H1 (cell line): ENCODE data around the gene P4HA1. TPM values are rescaled to one million over a fixed set of nuclear protein-coding genes. Genes with fewer than 3 reads are reported as not detected.

ENCODE experiments used
- CTCF ChIA-PET: fragments of 300-600 bp; sonication (Branson Sonifier 250); formaldehyde crosslinking; loops from one replicate; lab custom pipeline; 2021; ENCODE audit not compliant: partially characterized antibody; lab: Charles Lee
- POLR2A ChIA-PET: fragments of 300-600 bp; sonication (Branson Sonifier 250); formaldehyde crosslinking; loops from one replicate; lab custom pipeline; 2021; ENCODE audit warnings: inconsistent platforms; ENCODE audit not compliant: partially characterized antibody; lab: Charles Lee
- DNase-seq, 2 experiments: peaks; one replicate each; pipeline versions ENCODE4 v3.0.0 to v3.0.0-alpha.2; 2010 to 2022; ENCODE audit warnings: low spot score in 2 of 2, low read depth in 1 of 2, mixed read lengths in 1 of 2
- FAIRE-seq: peaks from 2 replicates; lab custom pipeline; 2011; peaks lifted over from hg19 to GRCh38; lab: Jason Lieb, UNC
- H2AFZ ChIP-seq: 2 replicates; pipeline ENCODE4 v1.8.1; 2012; ENCODE audit warnings: low read length, inconsistent platforms
- H2AK5ac ChIP-seq: 2 replicates; pipeline ENCODE4 v1.6.1; 2013; ENCODE audit warnings: low read depth, low read length
- H2BK120ac ChIP-seq: replicated peaks from 2 replicates; pipeline ENCODE3; 2013; ENCODE audit warnings: low read depth, low read length, inconsistent platforms
- H2BK12ac ChIP-seq: 2 replicates; pipeline ENCODE4 v1.6.1; 2013; ENCODE audit warnings: low read depth, low read length
- H2BK15ac ChIP-seq: 2 replicates; pipeline ENCODE4 v1.6.1; 2013; ENCODE audit warnings: low read length
- H2BK20ac ChIP-seq: 2 replicates; pipeline ENCODE4 v1.6.1; 2013; ENCODE audit warnings: low read length
- H2BK5ac ChIP-seq: 2 replicates; pipeline ENCODE4 v1.6.1; 2013; ENCODE audit warnings: low read depth, low read length
- H3K14ac ChIP-seq: 2 replicates; pipeline ENCODE4 v1.6.1; 2013; ENCODE audit warnings: inconsistent platforms; ENCODE audit not compliant: insufficient read length
- H3K18ac ChIP-seq: 2 replicates; pipeline ENCODE4 v1.6.1; 2013; ENCODE audit warnings: low read length; ENCODE audit errors: extremely low read depth
- H3K23ac ChIP-seq: 2 replicates; pipeline ENCODE4 v1.6.1; 2013; ENCODE audit warnings: inconsistent platforms; ENCODE audit not compliant: insufficient read length
- H3K23me2 ChIP-seq: 2 replicates; pipeline ENCODE4 v1.6.1; 2013; ENCODE audit warnings: low read depth, low read length
- H3K27ac ChIP-seq: 2 replicates; pipeline ENCODE4 v1.6.1; 2011; ENCODE audit warnings: low read depth, low read length, inconsistent platforms
- H3K27me3 ChIP-seq, 4 experiments: replicated peaks in 1 of 4; 1 replicate in 1 of 4; 2 replicates in 3 of 4; pipeline versions ENCODE4 v1.6.1 to v1.8.1; 2011 to 2013; ENCODE audit warnings: low read length in 3 of 4, mild to moderate bottlenecking in 3 of 4, inconsistent platforms in 2 of 4, mixed read lengths in 2 of 4, moderate library complexity in 1 of 4; ENCODE audit not compliant: control insufficient read depth in 3 of 4, insufficient read depth in 3 of 4; ENCODE audit errors: extremely low read depth in 1 of 4
- H3K36me3 ChIP-seq, 4 experiments: 2 replicates each; pipeline versions ENCODE4 v1.6.1 to v1.8.1; 2011 to 2013; ENCODE audit warnings: mild to moderate bottlenecking in 4 of 4, low read length in 3 of 4, moderate library complexity in 2 of 4, control low read depth in 1 of 4, inconsistent platforms in 1 of 4; ENCODE audit not compliant: insufficient read depth in 4 of 4, control insufficient read depth in 2 of 4
- H3K4ac ChIP-seq: replicated peaks from 2 replicates; pipeline ENCODE3; 2013; ENCODE audit warnings: low read length, low read depth, mixed read lengths, inconsistent platforms; ENCODE audit not compliant: insufficient read length
- H3K4me1 ChIP-seq, 4 experiments: replicated peaks in 1 of 4; 1 replicate in 1 of 4; 2 replicates in 3 of 4; pipeline versions ENCODE4 v1.6.1 to v1.8.1; 2011 to 2013; ENCODE audit warnings: low read length in 3 of 4, inconsistent platforms in 2 of 4, mixed read lengths in 1 of 4; ENCODE audit not compliant: insufficient read depth in 4 of 4, control insufficient read depth in 3 of 4
- H3K4me2 ChIP-seq, 2 experiments: 2 replicates each; pipeline versions ENCODE4 v1.6.1 to v1.8.1; 2011 to 2013; ENCODE audit warnings: low read depth in 2 of 2, low read length in 2 of 2, control low read depth in 1 of 2, inconsistent platforms in 1 of 2, mild to moderate bottlenecking in 1 of 2; ENCODE audit not compliant: insufficient read depth in 1 of 2
- H3K4me3 ChIP-seq, 4 experiments: fragments of 200-600, 300-600 bp in 1 of 4; sonication (generic), shearing (Covaris generic), sonication (Bioruptor Twin) in 1 of 4; 2 replicates each; pipeline versions ENCODE4 v1.5.1 to v1.8.1; 2011 to 2016; ENCODE audit warnings: low read length in 4 of 4, low read depth in 3 of 4, control low read depth in 2 of 4, inconsistent platforms in 2 of 4, mild to moderate bottlenecking in 2 of 4, mixed read lengths in 1 of 4, moderate library complexity in 1 of 4; ENCODE audit not compliant: insufficient read depth in 2 of 4; ENCODE audit errors: extremely low read depth in 1 of 4
- H3K56ac ChIP-seq: replicated peaks from 2 replicates; pipeline ENCODE3; 2013; ENCODE audit warnings: low read depth, mild to moderate bottlenecking, mixed read lengths, low read length, inconsistent platforms; ENCODE audit not compliant: insufficient read length
- H3K79me1 ChIP-seq: 2 replicates; pipeline ENCODE4 v1.6.1; 2013; ENCODE audit warnings: low read depth, low read length, control low read depth
- H3K79me2 ChIP-seq, 2 experiments: 2 replicates each; pipeline versions ENCODE4 v1.6.1 to v1.8.1; 2012 to 2013; ENCODE audit warnings: low read length in 2 of 2, mild to moderate bottlenecking in 2 of 2, inconsistent platforms in 1 of 2; ENCODE audit not compliant: insufficient read depth in 2 of 2, control insufficient read depth in 1 of 2
- H3K9ac ChIP-seq, 4 experiments: replicated peaks in 1 of 4; 1 replicate in 1 of 4; 2 replicates in 3 of 4; pipeline versions ENCODE4 v1.6.1 to v1.8.1; 2011 to 2013; ENCODE audit warnings: low read depth in 3 of 4, low read length in 3 of 4, control low read depth in 2 of 4, mild to moderate bottlenecking in 2 of 4, moderate library complexity in 2 of 4, inconsistent platforms in 1 of 4; ENCODE audit errors: extremely low read depth in 1 of 4
- H3K9me3 ChIP-seq, 2 experiments: 2 replicates each; pipeline versions ENCODE4 v1.6.1 to v1.8.1; 2012 to 2013; ENCODE audit warnings: mild to moderate bottlenecking in 2 of 2, moderate library complexity in 2 of 2, control low read depth in 1 of 2, inconsistent platforms in 1 of 2, low read depth in 1 of 2, low read length in 1 of 2, mixed read lengths in 1 of 2; ENCODE audit not compliant: insufficient read depth in 2 of 2
- H4K20me1 ChIP-seq, 2 experiments: replicated peaks in 1 of 2; 2 replicates each; pipeline versions ENCODE3 to v1.8.1; 2011 to 2013; ENCODE audit warnings: inconsistent platforms in 2 of 2, low read length in 2 of 2, mild to moderate bottlenecking in 1 of 2; ENCODE audit not compliant: insufficient read depth in 2 of 2, control insufficient read depth in 1 of 2
- H4K5ac ChIP-seq: 2 replicates; pipeline ENCODE4 v1.6.1; 2013; ENCODE audit warnings: low read length, low read depth, mixed read lengths, inconsistent platforms; ENCODE audit not compliant: insufficient read length
- H4K8ac ChIP-seq: 2 replicates; pipeline ENCODE4 v1.8.0; 2013; ENCODE audit warnings: mild to moderate bottlenecking, moderate library complexity, low read length, inconsistent platforms; ENCODE audit not compliant: insufficient read depth; ENCODE audit errors: extremely low read depth
- H4K91ac ChIP-seq: replicated peaks from 2 replicates; pipeline ENCODE3; 2013; ENCODE audit warnings: low read length, mixed read lengths, inconsistent platforms; ENCODE audit not compliant: insufficient read length
- KDM4A ChIP-seq: IDR thresholded peaks from one replicate; pipeline ENCODE4 v1.7.1; 2012; ENCODE audit warnings: low read depth, mild to moderate bottlenecking, moderate library complexity, low read length, inconsistent platforms; ENCODE audit not compliant: severe bottlenecking
- PHF8 ChIP-seq: fragments of 200-600 bp; sonication (generic); conservative IDR thresholded peaks from 2 replicates; pipeline ENCODE4 v1.7.1; 2012; ENCODE audit warnings: low read depth, mild to moderate bottlenecking, inconsistent platforms, low read length, moderate library complexity
- WGBS, 2 experiments: shearing (Covaris generic) in 1 of 2; methylation state at CpG; one replicate each; pipeline versions ENCODE4 v1.1.6 to v1.1.7; 2013 to 2015; ENCODE audit warnings: low lambda C conversion rate in 2 of 2, mixed read lengths in 2 of 2, inconsistent platforms in 1 of 2, low coverage in 1 of 2, missing lambda C conversion rate in 1 of 2; ENCODE audit not compliant: insufficient replicate concordance in 2 of 2, insufficient coverage in 1 of 2, insufficient read length in 1 of 2; ENCODE audit errors: extremely low coverage in 1 of 2, missing lambda C conversion rate in 1 of 2; 5-methylcytosine and 5-hydroxymethylcytosine counted together
- polyA plus RNA-seq, 7 experiments: library from polyadenylated mRNA; depleted of rRNA in 3 of 7; stranded (reverse) in 5 of 7; unstranded in 2 of 7; fragments of >200 nt in 5 of 7; fragments of 200-250 nt in 2 of 7; gene quantifications; 1 replicate in 5 of 7; 2 replicates in 1 of 7; 4 replicates in 1 of 7; pipeline versions ENCODE4 v1.2.1 to v1.2.3, GENCODE V29; 2011 to 2013; ENCODE audit warnings: missing spikeins in 2 of 7, mixed read lengths in 2 of 7
- total RNA-seq: library from RNA; stranded (reverse); fragmentation: NEBNext Ultra II Directional; extraction: Animal tissue kit (Norgen Biotek cat#: 25700); gene quantifications from 2 replicates; pipeline ENCODE4 v1.2.1, GENCODE V29; 2021

P4HA1 gene
- total and polyA plus RNA-seq, 2 of the 8 experiments (the other 6 are each of a cell fraction or from before 2014, with no cell fraction given): 12.0 to 25.7 TPM

DNA sequence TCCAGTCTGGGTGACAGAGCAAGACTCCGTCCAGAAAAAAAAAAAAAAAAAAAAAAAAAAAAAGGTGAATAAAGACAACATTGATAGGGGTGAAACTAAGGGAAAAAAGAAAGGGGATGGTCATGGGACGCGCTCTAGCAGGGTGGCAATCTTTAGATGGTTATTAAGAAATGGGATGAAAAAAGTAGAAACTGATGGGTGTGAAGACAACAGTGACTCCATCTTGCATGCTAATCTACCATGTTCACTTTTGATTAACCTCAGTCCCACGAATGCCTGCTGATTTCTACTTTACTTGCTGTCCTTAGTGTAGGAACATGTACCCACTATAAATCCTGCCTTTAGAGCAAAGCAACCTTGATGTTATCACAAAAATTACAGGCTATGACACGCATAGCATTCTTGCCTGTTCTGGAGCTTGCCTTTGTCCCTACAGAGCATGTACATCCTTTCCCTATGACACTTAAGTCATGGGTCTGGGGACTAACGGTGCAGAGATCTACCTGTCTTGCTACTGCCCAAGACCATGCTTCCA is 38.5 kb downstream of the P4HA1 start:
- Histone ChIP-seq H2BK5ac (no peak overlapping the region), H3K4ac (no peak overlapping the region), H2BK15ac (no peak overlapping the region), H2AFZ (no peak overlapping the region), H3K9ac (no peak overlapping the region), H2BK20ac (no peak overlapping the region), H3K9me3 (no peaks in the 10 kb centered on the region), H2BK120ac (no peak overlapping the region), H3K79me2 (no peaks in the 10 kb centered on the region), H2BK12ac (no peak overlapping the region), H3K56ac (no peak overlapping the region), H3K14ac (no peak overlapping the region), H3K4me2 (no peak overlapping the region), H3K23me2 (no peaks in the 10 kb centered on the region), H4K91ac (no peak overlapping the region), H4K5ac (no peak overlapping the region), H4K8ac (no peak overlapping the region), H4K20me1 (no peaks in the 10 kb centered on the region), H3K79me1 (no peaks in the 10 kb centered on the region), H3K27ac (no peak overlapping the region), H3K27me3 (no peaks in the 10 kb centered on the region), H3K4me1 (no peaks in the 10 kb centered on the region), H2AK5ac (no peak overlapping the region), H3K23ac (no peak overlapping the region), H3K18ac (no peak overlapping the region), H3K36me3 (peaks cover 0 to under 1% (median 0%) of the 10 kb centered on the region in 4 experiments; a peak in 3 of 8 replicates), H3K4me3 (no peak overlapping the region)
- 90% methylated on average over 5 of the region's 6 CpGs; no CpG with 5 or more reads in 1 of the 2 experiments for WGBS, 2 experiments
- ChIA-PET CTCF (interaction anchor here (1.2 kb wide), 1 partner anchor 11 kb away, joined by 3 read pairs; no protein-coding TSS in a partner anchor), POLR2A (interaction anchor here (0.8 kb wide), 1 partner anchor 703 kb away, joined by 3 read pairs; the partner anchor contains the start of gene DNAJB12)
- FAIRE-seq (no peak), DNase-seq (no peak)
- no peak for TF ChIP-seq PHF8
- TF ChIP-seq KDM4A: no peak
